ENCODE results near the gene EVC2. TPM values are rescaled to one million over a fixed set of nuclear protein-coding genes. Genes with fewer than 3 reads are reported as not detected.

EVC2 gene
- total RNA-seq, 3 donors from 2014 or later (not counting 1 experiment from before 2014, with no cell fraction given) = 0.20 to 2.6 (median 1.5) TPM

GRCh38 chr4:5750052-5750945 lies 41.9 kb upstream of the EVC2 start:
- TF ChIP-seq CTCF (IDR thresholded peaks at IDR 0.05) = no peak
- no peak overlapping the region for H3K27ac Mint-ChIP-seq
- Histone ChIP-seq H3K36me3 (ENCODE audit: control insufficient read depth, insufficient read depth, low read length) (no peaks in the 10 kb centered on the region), H3K27ac (ENCODE audit: low read length) (no peak overlapping the region), H3K9me3 (ENCODE audit: control insufficient read depth, insufficient read depth, low read length) (no peaks in the 10 kb centered on the region), H3K4me3 (ENCODE audit: low read length) (no peak overlapping the region), H3K27me3 (ENCODE audit: control insufficient read depth, insufficient read depth, low read length) (no peaks in the 10 kb centered on the region), H3K4me1 (ENCODE audit: control insufficient read depth, insufficient read depth, low read length) (no peaks in the 10 kb centered on the region)
- no peak overlapping the region for H3K4me3 Mint-ChIP-seq
- intact Hi-C loops (cut with micrococcal nuclease) = no loop called here
- DNase-seq (no peak), ATAC-seq (no peak)
- no peaks in the 10 kb centered on the region for H3K9me3 Mint-ChIP-seq
- no peaks in the 10 kb centered on the region for H3K36me3 Mint-ChIP-seq
- H3K27me3 Mint-ChIP-seq (ENCODE audit: low read depth in 2 of 2) = peaks cover 0 to 2% of the 10 kb centered on the region in 2 donors
- 90% methylated on average over 10 of the region's 10 CpGs for WGBS (ENCODE audit: insufficient coverage)
- H3K4me1 Mint-ChIP-seq = no peaks in the 10 kb centered on the region

GRCh38 chr4:5749568-5749967 lies 41.2 kb upstream of the EVC2 start:
- no peak for TF ChIP-seq CTCF (IDR thresholded peaks at IDR 0.05)
- ATAC-seq = no peak
- Mint-ChIP-seq H3K27me3 (ENCODE audit: low read depth in 2 of 2) (peaks cover 0 to 2% of the 10 kb centered on the region in 2 donors), H3K9me3 (no peaks in the 10 kb centered on the region), H3K36me3 (no peaks in the 10 kb centered on the region), H3K4me1 (no peaks in the 10 kb centered on the region), H3K27ac (no peak overlapping the region), H3K4me3 (no peak overlapping the region)
- intact Hi-C loops (cut with micrococcal nuclease) = no loop called here
- no peak overlapping the region for H3K4me3 ChIP-seq (ENCODE audit: low read length)
- WGBS (ENCODE audit: insufficient coverage) = 86% methylated on average over 9 of the region's 9 CpGs
- H3K4me1 ChIP-seq (ENCODE audit: control insufficient read depth, insufficient read depth, low read length) = no peaks in the 10 kb centered on the region
- no peak overlapping the region for H3K27ac ChIP-seq (ENCODE audit: low read length)
- no peak for DNase-seq
- no peaks in the 10 kb centered on the region for H3K27me3 ChIP-seq (ENCODE audit: control insufficient read depth, insufficient read depth, low read length)
- H3K36me3 ChIP-seq (ENCODE audit: control insufficient read depth, insufficient read depth, low read length) = no peaks in the 10 kb centered on the region
- no peaks in the 10 kb centered on the region for H3K9me3 ChIP-seq (ENCODE audit: control insufficient read depth, insufficient read depth, low read length)

DNA sequence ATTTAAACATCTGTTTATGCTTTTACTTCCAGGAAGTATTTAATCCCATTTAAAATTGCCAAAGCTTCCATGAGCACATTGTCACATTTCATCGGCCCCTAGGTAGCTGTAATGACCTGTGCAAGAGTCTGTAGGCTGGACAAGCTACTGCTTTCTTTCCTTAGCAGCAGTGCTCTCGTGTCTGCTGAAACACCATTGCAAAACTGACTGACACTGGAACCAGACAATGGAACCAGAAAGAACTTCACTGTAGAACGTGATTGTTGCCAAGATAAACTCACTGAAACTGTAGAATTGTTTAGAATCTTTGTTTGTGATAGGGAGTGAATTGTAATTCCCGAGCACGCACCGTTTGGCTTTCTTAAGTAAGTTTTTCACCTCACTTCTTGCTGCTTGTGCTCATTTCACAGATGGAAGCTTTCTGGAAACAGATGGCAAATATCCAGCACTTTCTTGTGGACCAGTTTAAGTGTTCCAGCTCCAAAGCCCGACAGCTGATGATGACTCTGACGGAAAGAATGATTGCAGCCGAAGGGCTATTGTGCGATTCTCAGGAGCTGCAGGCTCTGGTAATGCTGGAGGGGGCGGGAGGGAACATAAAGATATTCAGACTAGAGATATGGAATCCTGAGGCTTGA lies 39.5 kb upstream of the EVC2 start:
- Mint-ChIP-seq H3K4me1 (no peaks in the 10 kb centered on the region), H3K9me3 (no peaks in the 10 kb centered on the region), H3K36me3 (no peaks in the 10 kb centered on the region), H3K27ac (no peak overlapping the region), H3K4me3 (no peak overlapping the region), H3K27me3 (ENCODE audit: low read depth in 2 of 2) (peaks cover 0 to 2% of the 10 kb centered on the region in 2 donors)
- WGBS (ENCODE audit: insufficient coverage) = 82% methylated on average over 11 of the region's 11 CpGs
- DNase-seq = no peak
- Histone ChIP-seq H3K4me3 (ENCODE audit: low read length) (no peak overlapping the region), H3K27ac (ENCODE audit: low read length) (no peak overlapping the region), H3K27me3 (ENCODE audit: control insufficient read depth, insufficient read depth, low read length) (no peaks in the 10 kb centered on the region), H3K4me1 (ENCODE audit: control insufficient read depth, insufficient read depth, low read length) (no peaks in the 10 kb centered on the region), H3K36me3 (ENCODE audit: control insufficient read depth, insufficient read depth, low read length) (no peaks in the 10 kb centered on the region), H3K9me3 (ENCODE audit: control insufficient read depth, insufficient read depth, low read length) (no peaks in the 10 kb centered on the region)
- no peak for ATAC-seq
- no peak for TF ChIP-seq CTCF (IDR thresholded peaks at IDR 0.05)
- intact Hi-C loops (cut with micrococcal nuclease) = no loop called here
